OCI-LY1 (cell line): ENCODE results near the gene TIMM29.

Experiments
- H2AFZ ChIP-seq: fragments of 200-600 bp; sonication (generic), shearing (Covaris generic); 2 replicates; pipeline ENCODE4 v1.6.0; 2014; ENCODE audit warnings: antibody characterized with exemption, mild to moderate bottlenecking, low read length
- H3F3A ChIP-seq: fragments of 200-600 bp; sonication (generic), shearing (Covaris generic); 2 replicates; pipeline ENCODE4 v1.6.0; 2014; ENCODE audit warnings: mild to moderate bottlenecking, antibody characterized with exemption, low read length, moderate library complexity; ENCODE audit not compliant: insufficient read depth
- H3K27ac ChIP-seq: fragments of 200-600 bp; sonication (generic); 2 replicates; pipeline ENCODE4 v1.5.1; 2014; ENCODE audit warnings: low read length, mixed run types, mild to moderate bottlenecking, low read depth; ENCODE audit not compliant: poor library complexity, severe bottlenecking
- H3K27me3 ChIP-seq: fragments of 200-600 bp; sonication (generic); 2 replicates; pipeline ENCODE4 v1.6.0; 2014; ENCODE audit warnings: antibody characterized with exemption, mild to moderate bottlenecking, low read length, moderate library complexity; ENCODE audit not compliant: insufficient read depth
- H3K36me3 ChIP-seq: fragments of 200-600 bp; sonication (generic); 2 replicates; pipeline ENCODE4 v1.6.1; 2014; ENCODE audit warnings: mild to moderate bottlenecking, antibody characterized with exemption, low read length, moderate library complexity, mixed read lengths; ENCODE audit not compliant: insufficient read depth
- H3K4me1 ChIP-seq: fragments of 200-600 bp; sonication (generic); 2 replicates; pipeline ENCODE4 v1.5.1; 2014; ENCODE audit warnings: mild to moderate bottlenecking, low read length, moderate library complexity; ENCODE audit not compliant: insufficient read depth, severe bottlenecking
- H3K4me2 ChIP-seq: fragments of 200-600 bp; sonication (generic), shearing (Covaris generic); 2 replicates; pipeline ENCODE4 v1.6.1; 2014; ENCODE audit warnings: low read length
- H3K4me3 ChIP-seq: fragments of 200-600 bp; sonication (generic); 2 replicates; pipeline ENCODE4 v1.5.1; 2014; ENCODE audit warnings: low read length, low read depth, mild to moderate bottlenecking, mixed read lengths; ENCODE audit not compliant: poor library complexity, severe bottlenecking
- H3K79me2 ChIP-seq: fragments of 200-600 bp; shearing (Covaris generic); 2 replicates; pipeline ENCODE4 v1.6.1; 2016; ENCODE audit warnings: mixed run types, low read length, mixed read lengths; ENCODE audit not compliant: insufficient read depth
- H3K9ac ChIP-seq: fragments of 200-600 bp; sonication (generic), shearing (Covaris generic); 2 replicates; pipeline ENCODE4 v1.6.1; 2014; ENCODE audit warnings: mild to moderate bottlenecking, low read length, mixed read lengths
- H3K9me2 ChIP-seq: fragments of 200-600 bp; sonication (generic), shearing (Covaris generic); 2 replicates; pipeline ENCODE4 v1.6.1; 2014; ENCODE audit warnings: low read depth, mild to moderate bottlenecking, low read length, mixed read lengths
- H3K9me3 ChIP-seq: fragments of 200-600 bp; shearing (Covaris generic); 2 replicates; pipeline ENCODE4 v1.6.1; 2014; ENCODE audit warnings: low read length, mixed read lengths
- H4K20me1 ChIP-seq: fragments of 200-600 bp; sonication (generic), shearing (Covaris generic); 2 replicates; pipeline ENCODE4 v1.6.0; 2016; ENCODE audit warnings: mild to moderate bottlenecking, low read length; ENCODE audit not compliant: insufficient read depth
- CTCF ChIP-seq: fragments of 200-600 bp; sonication (generic), shearing (Covaris generic); IDR thresholded peaks from 2 replicates; pipeline ENCODE4 v1.5.1; 2017; ENCODE audit warnings: mild to moderate bottlenecking, antibody characterized with exemption, low read length, moderate library complexity, mixed read lengths
- EZH2 ChIP-seq: fragments of 200-600 bp; sonication (generic), shearing (Covaris generic); IDR thresholded peaks from 2 replicates; pipeline ENCODE4 v1.8.0; 2017; ENCODE audit warnings: borderline replicate concordance, mixed run types, mild to moderate bottlenecking, antibody characterized with exemption, low read length, moderate library complexity, mixed read lengths

TIMM29 gene

GRCh38 chr19:10921199-10921909 lies 7.3 kb upstream of the TIMM29 start:
- no peaks in the 10 kb centered on the region for H3K27me3 ChIP-seq
- H3K4me3 ChIP-seq: no peak overlapping the region
- peaks cover 61% of the 10 kb centered on the region for H3K36me3 ChIP-seq
- no peak for TF ChIP-seq EZH2
- no peak for TF ChIP-seq CTCF
- no peak overlapping the region for H2AFZ ChIP-seq
- H4K20me1 ChIP-seq: no peaks in the 10 kb centered on the region
- no peak overlapping the region for H3K27ac ChIP-seq
- H3K4me1 ChIP-seq: no peaks in the 10 kb centered on the region
- H3K79me2 ChIP-seq: no peaks in the 10 kb centered on the region
- no peaks in the 10 kb centered on the region for H3F3A ChIP-seq
- no peak overlapping the region for H3K4me2 ChIP-seq
- H3K9ac ChIP-seq: no peak overlapping the region
- H3K9me2 ChIP-seq: no peaks in the 10 kb centered on the region
- H3K9me3 ChIP-seq: no peaks in the 10 kb centered on the region

- Histone ChIP-seq H3K27ac (no peak overlapping the region), H2AFZ (no peak overlapping the region), H3K79me2 (no peaks in the 10 kb centered on the region), H3K9ac (no peak overlapping the region), H3K9me3 (no peaks in the 10 kb centered on the region), H3K27me3 (no peaks in the 10 kb centered on the region), H3K4me2 (no peak overlapping the region), H3F3A (no peaks in the 10 kb centered on the region), H3K4me1 (peaks cover under 1% of the 10 kb centered on the region), H3K36me3 (peaks cover 56% of the 10 kb centered on the region; the same call in 1 of the 2 replicates), H3K9me2 (no peaks in the 10 kb centered on the region), H3K4me3 (no peak overlapping the region), H4K20me1 (no peaks in the 10 kb centered on the region)
- TF ChIP-seq CTCF (no peak), EZH2 (no peak)
Measured at GRCh38 chr19:10921910-10922637, 6.5 kb upstream of the TIMM29 start.

GRCh38 chr19:10922638-10923014 lies 6.0 kb upstream of the TIMM29 start:
- Histone ChIP-seq H3K79me2 (no peaks in the 10 kb centered on the region), H3K9me3 (no peaks in the 10 kb centered on the region)

More at GRCh38 chr19:10922638-10923014, 6.0 kb upstream of the TIMM29 start:
- H3K4me2 ChIP-seq: no peak overlapping the region
- no peaks in the 10 kb centered on the region for H4K20me1 ChIP-seq
- peaks cover 6% of the 10 kb centered on the region for H3K4me1 ChIP-seq
- no peak overlapping the region for H3K4me3 ChIP-seq
- no peaks in the 10 kb centered on the region for H3K9me2 ChIP-seq
- H3K36me3 ChIP-seq: peaks cover 56% of the 10 kb centered on the region; the same call in 1 of the 2 replicates
- H3K27ac ChIP-seq: no peak overlapping the region
- no peaks in the 10 kb centered on the region for H3F3A ChIP-seq
- no peak overlapping the region for H2AFZ ChIP-seq
- no peak overlapping the region for H3K9ac ChIP-seq
- TF ChIP-seq EZH2: no peak
- no peak for TF ChIP-seq CTCF
- no peaks in the 10 kb centered on the region for H3K27me3 ChIP-seq
